ENCODE measurements around the gene HLA-DPB1.
"Not testable (repeated sequence)": the region's sequence is repeated elsewhere in the genome, so short reads cannot be mapped to it uniquely, and the experiment has no call there.

HLA-DPB1 gene

DNA sequence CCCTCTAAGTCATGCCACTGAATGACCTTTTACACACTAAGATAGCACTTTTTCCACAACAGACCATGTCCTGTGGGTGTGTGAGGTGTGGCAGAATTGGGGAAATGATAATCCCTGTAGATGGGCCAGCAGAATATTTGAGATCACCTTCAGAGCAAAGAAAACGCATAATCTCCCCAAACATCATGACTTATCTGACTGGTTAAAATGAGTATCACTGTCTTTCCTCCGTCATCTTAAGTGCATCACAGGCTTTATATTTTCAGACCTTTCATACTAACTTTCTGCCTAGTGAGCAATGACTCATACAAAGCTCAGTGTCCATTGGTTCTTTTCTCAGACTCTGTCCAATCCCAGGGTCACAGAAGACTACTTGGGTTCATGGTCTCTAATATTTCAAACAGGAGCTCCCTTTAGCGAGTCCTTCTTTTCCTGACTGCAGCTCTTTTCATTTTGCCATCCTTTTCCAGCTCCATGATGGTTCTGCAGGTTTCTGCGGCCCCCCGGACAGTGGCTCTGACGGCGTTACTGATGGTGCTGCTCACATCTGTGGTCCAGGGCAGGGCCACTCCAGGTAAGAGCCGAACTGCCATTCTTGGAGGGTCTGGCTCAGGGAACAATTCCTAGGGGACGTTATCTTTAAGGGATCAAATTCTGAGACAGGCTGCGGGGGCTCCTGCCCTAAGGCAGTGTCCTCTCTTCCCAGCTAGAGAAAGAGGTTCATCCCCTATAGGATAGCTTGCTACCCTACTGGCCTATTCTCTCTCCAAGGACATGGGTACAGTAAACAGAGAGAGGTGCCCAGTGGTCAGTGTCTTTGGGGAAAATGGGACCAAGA, at the start of gene HLA-DPB1:
HLA-DPB1 (plus strand) TSS at position 423 of the 838 bp plus-strand sequence; CDS start at position 475, 52 bp downstream.
- no peak for DNase-seq

GRCh38 chr6:33028220-33028849, 47.5 kb upstream of the HLA-DPB1 start:
- DNase-seq: no peak

DNA sequence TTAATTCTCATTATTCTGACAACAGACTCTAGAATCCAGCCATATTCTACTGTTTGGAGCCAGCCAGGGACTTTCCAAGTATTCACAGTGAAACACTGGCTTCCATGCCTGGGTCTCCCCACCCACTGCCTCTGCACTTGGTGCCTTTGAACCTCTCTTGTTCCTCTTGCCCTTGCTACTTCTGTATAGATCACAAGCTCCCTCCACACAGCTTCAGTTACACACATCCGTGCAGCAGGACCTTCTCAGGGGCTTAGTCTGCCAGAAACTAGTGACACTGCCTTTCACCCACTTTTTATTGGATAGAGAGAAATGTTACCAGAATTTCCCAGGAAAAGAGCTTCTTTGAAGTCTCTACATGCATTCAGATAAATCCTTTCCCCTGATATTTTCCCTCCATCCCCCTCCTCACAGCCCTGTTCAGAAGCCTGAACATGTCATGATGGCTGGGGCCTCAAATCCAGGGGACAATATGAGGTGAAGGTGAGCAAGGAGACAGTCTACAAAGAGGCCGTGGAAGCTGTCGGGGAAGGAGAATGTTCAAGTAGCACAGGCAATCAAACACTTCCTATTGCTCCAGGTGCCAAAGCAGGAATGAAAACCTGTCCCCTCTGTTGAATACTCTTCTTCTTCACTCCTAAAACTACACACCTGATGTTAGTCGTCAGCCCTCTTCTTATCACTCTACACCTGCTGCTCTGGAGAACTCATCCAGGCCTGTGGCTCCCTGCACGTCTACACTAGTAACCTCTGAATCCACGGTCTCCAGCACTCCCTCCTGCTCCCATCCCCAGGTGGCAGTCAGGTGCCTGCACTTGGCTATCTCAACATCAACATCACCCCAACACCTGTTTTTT, 46.2 kb upstream of the HLA-DPB1 start:
- DNase-seq: no peak

DNA sequence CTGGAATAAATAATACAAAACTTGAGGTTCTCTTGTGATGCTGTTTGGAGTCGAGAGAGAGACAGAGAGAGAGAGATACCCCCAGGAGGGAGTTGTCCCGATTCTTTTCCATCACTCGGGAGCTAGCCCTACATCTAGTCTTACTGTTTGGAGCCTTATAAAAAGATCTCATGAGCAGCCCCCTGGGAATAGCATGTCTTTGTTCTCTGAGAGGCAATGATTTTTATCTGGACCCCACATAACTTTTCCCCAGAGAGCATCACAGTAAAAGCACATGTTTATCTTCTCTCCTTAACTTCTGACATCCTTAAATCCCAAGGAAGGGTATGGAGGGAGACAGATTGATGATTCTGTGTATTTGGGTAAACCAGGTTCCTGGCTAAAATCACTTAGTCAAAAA, 45.5 kb upstream of the HLA-DPB1 start:
- DNase-seq: no peak

GRCh38 chr6:33034554-33034953, 41.2 kb upstream of the HLA-DPB1 start:
- DNase-seq: no peak

GRCh38 chr6:33036535-33036934, 39.3 kb upstream of the HLA-DPB1 start:
- DNase-seq: no peak

DNA sequence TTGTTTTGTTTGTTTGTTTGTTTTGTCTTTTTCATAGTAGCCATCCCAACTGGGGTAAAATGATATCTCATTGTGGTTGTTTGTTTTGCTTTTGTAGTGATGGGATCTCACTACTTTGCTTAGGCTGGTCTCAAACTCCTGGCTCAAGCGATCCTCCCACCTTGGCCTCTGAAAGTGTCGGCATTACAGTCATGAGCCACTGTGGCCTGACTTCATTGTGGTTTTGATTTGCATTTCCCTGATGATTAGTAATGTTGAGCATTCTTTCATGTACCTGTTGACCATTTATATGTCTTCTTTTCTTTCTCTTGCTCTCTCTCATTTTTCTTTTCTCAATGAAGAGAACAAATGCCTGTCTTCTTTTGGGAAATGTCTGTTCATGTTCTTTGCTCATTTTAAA, 35.6 kb upstream of the HLA-DPB1 start:
- DNase-seq: no peak

DNA sequence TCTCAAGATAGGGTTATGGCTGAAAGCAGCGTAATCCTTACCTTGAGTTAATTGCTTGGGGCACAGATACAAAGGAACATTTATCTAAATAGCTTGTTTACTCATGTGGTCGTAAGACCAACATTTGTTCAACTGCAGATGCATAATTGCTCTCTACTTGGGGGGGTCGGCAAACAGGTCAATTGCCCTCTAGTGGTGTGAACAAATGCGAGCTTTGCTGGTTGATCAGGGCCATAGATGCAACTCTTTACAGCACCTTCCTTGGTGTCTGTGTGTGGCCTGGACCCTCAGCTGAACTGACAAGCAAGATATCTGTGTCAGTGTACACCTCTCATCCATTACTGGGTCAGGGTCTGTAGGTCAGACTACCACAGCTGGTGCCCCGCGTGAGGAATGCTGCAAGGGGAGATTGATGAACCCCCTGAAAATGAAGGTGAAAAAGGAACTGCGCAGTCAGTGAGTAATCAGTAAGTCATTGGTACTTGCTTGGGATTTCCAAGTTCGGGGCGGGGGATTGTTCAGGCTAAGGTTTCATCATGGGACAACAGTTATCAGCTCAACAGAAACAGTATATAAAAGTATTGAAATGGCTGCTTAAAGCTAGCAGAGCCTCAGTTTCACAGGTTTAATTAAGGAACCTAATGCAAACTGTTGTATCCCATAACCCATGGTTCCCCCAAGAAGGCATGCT, 26.3 kb upstream of the HLA-DPB1 start:
- no peak for DNase-seq

DNA sequence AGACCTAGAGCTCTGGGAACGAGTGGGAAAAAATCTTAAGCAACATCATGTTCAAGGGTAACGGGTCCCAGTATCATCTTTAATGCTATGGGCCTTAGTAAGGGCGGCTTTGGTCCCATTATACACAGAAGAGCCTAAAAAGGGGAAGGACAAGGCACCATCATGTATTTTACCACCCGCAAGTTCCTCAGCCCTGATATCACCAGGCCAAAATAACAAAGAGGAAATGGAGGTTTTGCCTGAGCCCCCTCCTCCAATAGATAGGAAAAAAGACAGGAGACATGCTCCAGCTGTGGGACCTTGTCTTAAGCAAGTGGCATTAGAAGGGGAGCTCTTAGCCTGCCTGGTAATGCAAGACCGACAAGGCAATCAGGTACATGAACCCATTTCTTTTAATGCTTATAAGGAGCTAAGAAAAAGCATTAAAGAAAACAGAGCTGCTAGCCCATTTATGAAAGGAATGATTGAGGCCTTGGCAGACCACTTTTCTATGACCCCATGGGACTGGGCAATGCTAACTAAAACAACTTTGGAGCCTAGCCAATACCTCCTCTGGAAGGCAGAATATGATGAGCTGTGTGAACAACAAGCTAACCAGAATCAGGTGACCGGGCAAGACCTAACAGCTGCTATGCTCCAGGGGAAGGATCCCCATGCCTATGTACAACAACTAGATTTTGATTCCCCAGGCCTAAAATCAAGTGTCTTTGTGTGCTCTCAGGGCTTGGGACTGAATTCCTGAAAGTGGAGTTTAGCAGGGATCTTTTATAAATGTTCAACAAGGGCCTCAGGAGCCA, 25.6 kb upstream of the HLA-DPB1 start:
- no peak for DNase-seq

- DNase-seq: no peak
Observed at GRCh38 chr6:33052627-33053026, 23.2 kb upstream of the HLA-DPB1 start.

DNA sequence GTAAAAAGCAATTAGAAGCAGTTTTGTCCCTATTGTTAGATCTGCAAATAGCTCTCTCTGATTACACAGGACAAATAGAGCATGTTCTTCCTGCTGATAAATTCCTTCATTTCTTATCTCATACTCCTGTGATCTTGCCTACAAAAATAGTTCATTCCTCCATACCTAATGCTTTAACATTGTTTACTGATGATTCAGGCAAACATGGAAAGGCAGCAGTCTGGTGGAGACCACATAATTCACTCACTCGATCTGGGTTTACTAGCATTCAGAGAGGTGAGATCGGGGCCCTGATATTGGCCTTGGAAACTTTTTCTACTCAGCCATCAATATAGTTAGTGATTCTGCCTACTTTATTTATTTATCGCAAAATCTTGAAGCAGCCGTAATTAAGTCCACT, 22.6 kb upstream of the HLA-DPB1 start:
- DNase-seq: no peak

DNA sequence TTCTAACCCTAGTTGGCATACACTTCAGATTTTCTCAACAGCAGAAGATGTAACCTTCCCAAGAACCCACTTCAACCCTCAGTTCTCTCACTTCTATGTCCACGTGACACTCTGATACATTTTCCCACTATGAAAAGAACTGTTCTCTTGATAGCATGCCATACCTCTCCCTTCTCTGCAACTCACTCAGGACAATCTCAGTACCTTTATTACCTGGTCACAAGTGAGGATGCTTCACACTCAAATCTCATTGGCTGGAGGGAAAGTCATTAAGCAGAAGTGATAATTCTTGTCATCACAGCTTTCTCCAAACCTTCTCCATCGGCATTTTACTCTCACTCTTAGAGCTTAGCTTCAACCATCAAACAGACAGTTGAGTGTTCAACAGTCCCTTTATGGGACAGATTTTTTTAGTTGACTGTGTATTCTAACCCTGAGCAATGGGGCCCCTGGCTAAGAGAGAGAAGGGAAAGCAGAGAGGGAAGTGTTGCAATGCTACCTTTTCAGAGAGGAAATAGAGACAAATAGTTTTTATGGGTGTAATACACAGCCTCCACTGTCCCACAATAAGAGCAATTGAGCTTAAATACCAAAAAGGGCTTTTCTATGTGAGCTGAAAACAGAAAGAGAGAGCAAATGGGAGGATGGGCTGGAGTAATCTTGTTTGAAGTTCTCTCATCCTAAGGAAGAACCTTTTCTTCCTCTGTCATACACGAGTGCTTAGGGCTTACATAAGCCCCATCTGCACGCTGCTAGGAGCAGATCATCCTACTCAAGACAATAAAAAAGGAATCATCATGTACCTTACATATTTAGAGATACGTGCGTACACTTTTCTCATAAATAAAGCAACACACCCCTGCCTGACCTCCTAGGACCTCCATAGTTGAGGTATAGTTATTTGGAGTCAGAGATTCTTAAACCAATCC, 18.3 kb upstream of the HLA-DPB1 start:
- no peak for DNase-seq

DNA sequence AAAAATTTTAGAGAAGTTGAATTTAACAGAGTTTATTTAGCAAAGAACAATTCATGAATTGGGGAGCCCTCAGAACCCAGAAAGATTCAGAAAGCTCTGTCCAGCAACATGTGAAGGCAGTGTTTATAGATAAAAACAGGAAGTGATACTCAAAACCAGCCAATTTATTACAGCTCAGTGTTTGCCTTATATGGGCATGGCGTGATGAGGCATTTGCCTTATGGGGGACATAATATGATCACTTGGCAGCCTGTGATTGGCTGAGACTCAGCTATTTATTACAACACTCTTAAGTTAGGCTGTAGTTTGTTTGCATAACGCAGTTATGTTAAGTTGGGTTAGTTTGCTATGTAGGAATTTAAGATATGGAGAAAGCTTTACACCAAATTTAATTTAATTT, 13.8 kb upstream of the HLA-DPB1 start:
- DNase-seq: no peak

DNA sequence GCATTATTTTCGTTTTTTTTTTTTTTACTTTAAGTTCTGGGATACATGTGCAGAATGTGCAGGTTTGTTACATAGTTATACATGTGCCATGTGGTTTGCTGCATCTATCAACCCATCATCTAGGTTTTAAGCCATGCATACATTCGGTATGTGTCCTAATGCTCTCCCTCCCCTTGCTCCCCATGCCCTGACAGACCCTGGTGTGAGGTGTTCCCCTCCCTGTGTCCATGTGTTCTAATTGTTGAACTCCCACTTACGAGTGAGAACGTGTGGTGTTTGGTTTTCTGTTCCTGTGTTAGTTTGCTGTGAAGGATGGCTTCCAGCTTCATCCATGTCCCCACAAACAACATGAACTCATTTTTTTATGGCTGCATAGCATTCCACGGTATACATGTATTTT, 12.4 kb upstream of the HLA-DPB1 start:
- not testable (repeated sequence) for DNase-seq

GRCh38 chr6:33064723-33065122, 11.1 kb upstream of the HLA-DPB1 start:
- DNase-seq: no peak

GRCh38 chr6:33065312-33065711, 10.5 kb upstream of the HLA-DPB1 start:
- DNase-seq: no peak

- DNase-seq: no peak
Observed at GRCh38 chr6:33066917-33067521, 8.8 kb upstream of the HLA-DPB1 start.

DNA sequence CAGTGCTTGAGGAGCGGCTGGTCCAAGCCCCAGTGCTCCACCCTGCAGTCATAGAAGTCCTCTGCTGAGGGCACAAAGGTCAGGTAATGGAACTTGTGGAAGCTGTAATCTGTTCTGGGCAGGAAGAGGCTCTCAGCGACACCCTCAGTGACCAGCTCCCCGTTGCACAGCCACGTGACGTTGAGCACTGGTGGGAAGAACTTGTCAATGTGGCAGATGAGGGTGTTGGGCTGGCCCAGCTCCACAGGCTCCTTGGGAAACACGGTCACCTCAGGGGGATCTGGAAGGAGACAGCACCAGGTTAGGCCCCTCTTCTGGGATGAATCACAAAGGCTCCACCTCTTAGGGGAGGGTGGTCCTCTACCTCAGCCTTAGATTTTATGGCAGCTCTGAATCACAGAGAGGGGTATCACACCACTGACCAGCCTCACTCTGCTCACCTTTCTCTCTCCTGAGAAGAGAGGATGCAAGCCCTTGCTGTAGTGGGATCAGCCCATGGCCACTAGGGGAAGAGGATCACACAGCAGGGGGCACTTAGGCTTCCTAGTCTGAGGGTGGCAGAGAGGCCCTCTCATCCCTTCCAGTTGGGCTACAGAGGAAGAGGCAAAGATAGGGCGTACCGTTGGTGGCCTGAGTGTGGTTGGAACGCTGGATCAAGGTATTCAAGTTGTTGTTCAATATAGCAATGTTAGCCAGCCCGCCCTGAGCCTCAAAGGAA, 6.6 kb upstream of the HLA-DPB1 start:
- DNase-seq: no peak

DNA sequence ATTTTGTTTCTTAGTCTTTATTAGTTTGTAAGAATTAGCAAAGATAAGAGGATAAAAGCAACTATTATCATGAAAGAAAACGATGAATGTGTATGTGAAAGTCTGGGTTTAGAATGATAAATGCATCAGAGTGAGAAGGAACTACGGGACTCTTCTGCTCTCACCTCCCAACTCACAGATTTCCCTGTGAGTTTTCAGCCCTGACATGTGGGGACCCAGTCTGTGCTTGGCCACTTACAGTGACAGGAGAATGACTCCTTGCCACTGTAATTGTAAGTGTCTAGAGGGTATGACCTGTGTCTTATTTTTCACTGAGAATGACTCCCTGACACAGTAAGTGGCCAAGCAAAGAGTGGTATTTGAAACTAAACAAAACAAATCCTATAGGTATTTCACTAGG, 4.9 kb upstream of the HLA-DPB1 start:
- no peak for DNase-seq

GRCh38 chr6:33071569-33071968, 4.2 kb upstream of the HLA-DPB1 start:
- no peak for DNase-seq

All from islet precursor cell (in vitro differentiated cells).